Measurements from ENCODE around the gene TXLNB. TPM values are rescaled to one million over a fixed set of nuclear protein-coding genes. Genes with fewer than 3 reads are reported as not detected.

TXLNB gene
- total and polyA plus RNA-seq, 11 donors: 10.1 to 170 (median 113) TPM

DNA sequence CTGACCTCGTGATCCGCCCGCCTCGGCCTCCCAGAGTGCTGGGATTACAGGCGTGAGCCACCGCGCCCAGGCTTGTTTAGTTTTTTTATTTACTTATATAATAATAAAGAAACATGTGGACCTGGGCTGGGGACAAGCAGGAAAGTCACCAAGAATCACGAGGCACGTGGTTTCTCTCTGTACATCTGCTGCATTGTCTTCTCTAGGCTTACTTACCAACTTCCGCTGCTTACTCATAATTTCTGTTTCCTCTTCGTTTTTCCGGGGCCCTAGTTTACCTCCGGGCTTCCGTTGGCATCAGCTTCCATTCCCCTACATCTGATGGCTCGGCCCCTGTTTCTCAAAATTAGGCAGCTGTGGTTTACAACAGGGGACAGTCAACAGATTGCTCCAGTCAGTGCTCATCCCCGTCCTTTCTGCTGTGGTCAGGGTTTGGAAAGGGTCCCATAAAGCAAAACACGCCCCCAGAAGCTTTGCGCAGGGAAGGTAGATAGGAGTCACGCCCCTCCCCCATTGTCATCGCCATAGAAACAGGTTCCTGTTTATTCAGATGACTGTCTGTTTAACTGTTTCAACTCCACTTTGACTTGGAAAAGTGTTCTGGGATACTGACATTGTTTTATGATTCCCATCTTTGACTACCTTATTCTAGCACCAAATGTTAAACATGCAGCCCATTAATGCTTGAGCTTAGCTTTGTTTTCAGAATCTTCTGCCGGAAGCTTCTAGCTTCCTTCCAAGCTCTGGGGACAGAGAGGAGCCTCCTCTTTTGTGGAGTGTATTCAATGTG, 31.9 kb upstream of the TXLNB start:
- Histone ChIP-seq H3K36me3 (no peaks in the 10 kb centered on the region), H3K27ac (peak overlapping the region; percentile 15 to 90 (median 64)), H3K4me3 (peak overlapping the region in 8 of 12 donors; percentile 9 to 43 (median 34)), H3K9me3 (peaks cover 0 to 1% (median 0%) of the 10 kb centered on the region in 12 donors), H3K27me3 (no peaks in the 10 kb centered on the region), H3K4me1 (peaks cover 0 to 48% (median 0%) of the 10 kb centered on the region in 12 donors)
- intact Hi-C loops (cut with DNase I): no loop called here
- DNase-seq: peak; percentile 72 to 84 (median 78)
- TF ChIP-seq, protein P1, sequence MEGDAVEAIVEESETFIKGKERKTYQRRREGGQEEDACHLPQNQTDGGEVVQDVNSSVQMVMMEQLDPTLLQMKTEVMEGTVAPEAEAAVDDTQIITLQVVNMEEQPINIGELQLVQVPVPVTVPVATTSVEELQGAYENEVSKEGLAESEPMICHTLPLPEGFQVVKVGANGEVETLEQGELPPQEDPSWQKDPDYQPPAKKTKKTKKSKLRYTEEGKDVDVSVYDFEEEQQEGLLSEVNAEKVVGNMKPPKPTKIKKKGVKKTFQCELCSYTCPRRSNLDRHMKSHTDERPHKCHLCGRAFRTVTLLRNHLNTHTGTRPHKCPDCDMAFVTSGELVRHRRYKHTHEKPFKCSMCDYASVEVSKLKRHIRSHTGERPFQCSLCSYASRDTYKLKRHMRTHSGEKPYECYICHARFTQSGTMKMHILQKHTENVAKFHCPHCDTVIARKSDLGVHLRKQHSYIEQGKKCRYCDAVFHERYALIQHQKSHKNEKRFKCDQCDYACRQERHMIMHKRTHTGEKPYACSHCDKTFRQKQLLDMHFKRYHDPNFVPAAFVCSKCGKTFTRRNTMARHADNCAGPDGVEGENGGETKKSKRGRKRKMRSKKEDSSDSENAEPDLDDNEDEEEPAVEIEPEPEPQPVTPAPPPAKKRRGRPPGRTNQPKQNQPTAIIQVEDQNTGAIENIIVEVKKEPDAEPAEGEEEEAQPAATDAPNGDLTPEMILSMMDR (IDR thresholded peaks at IDR 0.05): no peak
- no peak for TF ChIP-seq POLR2A (IDR thresholded peaks at IDR 0.05)
- peak; percentile 73 to 94 (median 88) for ATAC-seq
- 41 to 56% (median 48%) methylated on average over 21 of the region's 21 CpGs for WGBS, 4 donors

- Histone ChIP-seq H3K27ac (no peak overlapping the region), H3K27me3 (no peaks in the 10 kb centered on the region), H3K4me3 (no peak overlapping the region), H3K36me3 (no peaks in the 10 kb centered on the region), H3K9me3 (peaks cover 0 to 6% (median 0%) of the 10 kb centered on the region in 12 donors), H3K4me1 (peaks cover 0 to 26% (median 0%) of the 10 kb centered on the region in 12 donors)
- TF ChIP-seq, protein P1 (IDR thresholded peaks at IDR 0.05): no peak
- TF ChIP-seq POLR2A (IDR thresholded peaks at IDR 0.05): no peak
- no peak for ATAC-seq
- no peak for DNase-seq
- 62 to 72% (median 69%) methylated on average over 2 of the region's 2 CpGs for WGBS, 4 donors
- intact Hi-C loops (cut with DNase I): no loop called here
These were observed 28.3 kb upstream of the TXLNB start for GRCh38 chr6:139320081-139320480.

DNA sequence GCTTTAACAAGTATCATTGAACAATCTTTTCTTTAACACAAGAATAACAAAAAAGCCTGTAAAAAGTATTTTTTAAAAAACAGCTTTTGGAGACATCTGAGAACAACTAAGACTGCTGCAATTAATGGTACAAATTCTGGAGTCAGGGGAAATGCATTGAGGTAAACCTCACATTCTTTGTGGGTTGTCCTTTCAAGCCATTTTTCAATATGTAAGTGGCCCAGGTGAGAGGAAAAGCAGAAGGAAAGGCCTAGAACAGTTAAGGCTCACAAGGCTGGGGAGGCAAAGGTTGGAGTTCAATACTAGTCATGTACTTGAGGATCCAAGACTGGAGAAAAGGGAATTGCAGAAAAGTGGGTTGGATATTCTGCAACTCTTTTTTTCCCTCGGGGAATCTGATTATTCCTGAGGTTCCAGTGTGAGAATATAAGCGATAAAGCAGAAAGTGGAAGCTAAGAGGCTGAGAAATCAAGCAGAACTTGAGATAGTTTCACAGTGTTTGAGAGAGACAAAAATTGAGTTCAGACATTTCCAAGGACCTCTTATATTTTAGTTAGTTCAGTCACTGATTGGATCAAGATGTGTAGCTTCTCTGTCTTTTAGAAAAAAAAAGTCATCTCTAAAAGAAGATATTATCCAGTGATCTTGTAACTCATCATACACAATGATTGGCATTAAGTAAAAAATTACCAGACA, 25.0 kb upstream of the TXLNB start:
- ATAC-seq (no peak), DNase-seq (no peak)
- H3K9me3 ChIP-seq: peaks cover 0 to 6% (median 0%) of the 10 kb centered on the region in 12 donors
- H3K36me3 ChIP-seq: no peaks in the 10 kb centered on the region
- no peak overlapping the region for H3K4me3 ChIP-seq
- H3K4me1 ChIP-seq: no peaks in the 10 kb centered on the region
- H3K27me3 ChIP-seq: no peaks in the 10 kb centered on the region
- 62 to 84% (median 73%) methylated on average over 2 of the region's 2 CpGs for WGBS, 4 donors
- no peak for TF ChIP-seq POLR2A (IDR thresholded peaks at IDR 0.05)
- TF ChIP-seq, protein P1 (IDR thresholded peaks at IDR 0.05): no peak
- peak overlapping the region in 1 of 12 donors; percentile 36 for H3K27ac ChIP-seq
- intact Hi-C loops (cut with DNase I): no loop called here
